Activated CD8-positive, alpha-beta memory T cell treated with anti-CD3 and anti-CD28 coated beads, Interleukin-2, amount 10 ng/mL, durations not matched to agents 7 days and 5 days (primary cell): ENCODE data around the gene ACHE. TPM values are rescaled to one million over a fixed set of nuclear protein-coding genes. Genes with fewer than 3 reads are reported as not detected.

ENCODE experiments used
- ATAC-seq: fragments of 150-1000 bp; cut with Tn5 transposase; one replicate; pipeline ENCODE4 v1.10.0; 2021; ENCODE audit warnings: moderate library complexity
- CTCF ChIA-PET: fragments of 350-600 bp; sonication (Branson Sonifier 250); formaldehyde crosslinking; loops from one replicate; lab custom pipeline; 2021; ENCODE audit warnings: antibody characterized with exemption; lab: Charles Lee
- DNase-seq: peaks from one replicate; pipeline ENCODE4 v3.0.0-alpha.2; 2020
- H3K27ac Mint-ChIP-seq: one replicate; pipeline ENCODE4 v1.8.0; 2021; ENCODE audit warnings: mild to moderate bottlenecking, mixed read lengths
- H3K27me3 Mint-ChIP-seq: one replicate; pipeline ENCODE4 v1.8.0; 2021; ENCODE audit warnings: mixed read lengths
- H3K36me3 Mint-ChIP-seq: one replicate; pipeline ENCODE4 v1.8.0; 2021; ENCODE audit warnings: mild to moderate bottlenecking, mixed read lengths
- H3K4me1 Mint-ChIP-seq: one replicate; pipeline ENCODE4 v1.8.0; 2021; ENCODE audit warnings: mixed read lengths
- H3K4me3 Mint-ChIP-seq: one replicate; pipeline ENCODE4 v1.8.0; 2021; ENCODE audit warnings: mild to moderate bottlenecking, moderate library complexity, mixed read lengths
- H3K9me3 Mint-ChIP-seq: one replicate; pipeline ENCODE4 v1.8.0; 2022; ENCODE audit warnings: low read depth, mixed read lengths
- total RNA-seq, 2 experiments: library from RNA; stranded (reverse); gene quantifications; one replicate each; pipeline ENCODE4 v1.2.3, GENCODE V29; 2021

Gene ACHE
- total RNA-seq, 2 experiments from 2014 or later, result 0.23 TPM; not detected in 1

DNA sequence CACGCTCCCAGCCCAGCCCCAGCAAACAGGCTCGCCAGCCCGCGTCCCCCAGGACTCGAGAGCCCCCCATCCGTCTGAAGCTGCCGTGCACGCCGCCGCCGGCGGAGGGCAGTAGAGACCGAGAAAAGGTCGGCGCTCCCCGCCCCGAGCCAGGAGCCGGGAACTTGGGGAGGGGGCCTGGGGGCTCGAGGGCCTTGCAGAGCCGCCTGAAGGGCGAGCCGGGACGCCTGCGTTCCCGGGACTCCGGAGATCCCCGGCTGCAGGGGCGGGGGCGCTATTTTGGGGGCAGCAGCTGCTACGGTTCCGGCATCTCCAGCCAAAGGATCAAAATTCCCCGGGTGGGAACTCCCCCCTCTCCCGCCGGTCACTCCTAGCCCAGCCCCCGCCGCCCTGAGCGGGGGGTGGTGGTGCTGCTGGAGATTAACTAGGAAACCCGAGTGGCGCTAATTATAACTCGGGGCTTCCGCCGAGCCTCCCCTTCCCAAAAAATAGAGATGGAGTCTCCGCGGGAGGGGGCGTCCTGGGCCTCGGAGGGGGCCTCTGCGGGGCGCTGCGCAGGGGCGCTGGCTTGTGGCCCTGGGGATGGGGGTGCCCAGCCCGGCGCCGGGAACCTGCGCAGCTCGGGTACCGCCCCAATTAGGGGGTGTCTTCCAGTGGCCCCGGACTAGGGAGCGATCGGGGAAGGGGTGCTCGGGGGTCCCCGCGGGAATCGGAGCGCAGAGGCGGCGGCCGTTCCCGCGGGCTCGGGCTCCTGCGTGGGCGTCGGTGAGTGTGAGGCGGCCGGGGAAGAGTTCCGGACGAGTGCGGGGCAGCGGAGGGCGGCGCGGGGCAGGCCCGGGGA, 608 bp downstream of the ACHE start:
- H3K4me1 Mint-ChIP-seq, result peaks cover 19% of the 10 kb centered on the region
- H3K36me3 Mint-ChIP-seq, result no peaks in the 10 kb centered on the region
- H3K27ac Mint-ChIP-seq, result no peak overlapping the region
- H3K9me3 Mint-ChIP-seq, result no peaks in the 10 kb centered on the region
- no peak overlapping the region for H3K4me3 Mint-ChIP-seq
- DNase-seq (peak; percentile 64), ATAC-seq (no peak)
- H3K27me3 Mint-ChIP-seq, result peaks cover 51% of the 10 kb centered on the region
- CTCF ChIA-PET, result interaction anchor here (0.7 to 2.3 kb wide), 14 partner anchors 8 to 278 kb away, joined by 3 to 18 read pairs (median 4); partner anchors contain the start of genes POP7, SRRT and TRIM56

DNA sequence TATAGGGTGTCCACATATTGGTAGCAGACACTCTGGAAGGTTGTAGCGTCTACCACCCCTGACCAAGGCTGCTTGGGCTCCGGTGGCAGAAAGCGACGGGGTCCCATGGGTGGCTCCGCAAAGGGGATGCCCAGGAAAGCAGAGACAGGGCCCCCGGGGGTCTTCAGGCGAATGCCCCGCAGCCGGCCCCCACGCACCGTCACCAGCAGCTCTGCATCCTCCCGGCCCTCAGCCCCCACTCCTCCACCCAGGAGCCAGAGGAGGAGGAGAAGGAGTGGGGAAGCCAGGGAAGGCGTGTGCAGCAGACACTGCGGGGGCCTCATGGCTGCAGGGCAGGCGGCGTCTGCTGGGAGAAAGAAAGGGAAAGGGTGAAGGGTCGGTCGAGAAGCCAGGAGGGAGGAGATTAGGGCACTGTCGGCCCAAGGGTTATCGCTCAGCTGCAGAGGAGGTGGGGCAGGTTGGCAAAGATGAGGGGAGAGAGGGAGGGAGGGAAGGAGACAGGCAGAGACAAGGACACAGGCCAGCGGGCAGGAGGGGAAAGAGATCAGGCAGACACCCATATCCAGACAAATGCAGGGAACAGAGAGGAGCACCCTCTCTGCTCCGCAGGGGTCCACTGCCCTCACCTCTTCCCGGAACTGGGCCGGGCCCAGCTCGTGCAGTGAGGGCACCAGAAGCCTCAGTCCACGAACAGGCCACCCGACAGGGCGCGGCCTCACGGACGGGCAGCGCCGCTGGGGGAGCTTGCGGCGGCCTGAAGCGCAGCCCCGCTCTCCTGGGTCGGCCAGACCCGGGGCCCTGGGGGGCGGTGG, 1.6 kb downstream of the ACHE start:
- Mint-ChIP-seq H3K9me3 (no peaks in the 10 kb centered on the region), H3K27ac (no peak overlapping the region), H3K27me3 (peaks cover 48% of the 10 kb centered on the region), H3K4me3 (no peak overlapping the region), H3K36me3 (no peaks in the 10 kb centered on the region), H3K4me1 (peaks cover 20% of the 10 kb centered on the region)
- DNase-seq (no peak), ATAC-seq (no peak)
- CTCF ChIA-PET, result interaction anchor here (0.7 to 2.3 kb wide), 13 partner anchors 9 to 279 kb away, joined by 3 to 18 read pairs (median 4); partner anchors contain the start of genes POP7, SRRT and TRIM56

DNA sequence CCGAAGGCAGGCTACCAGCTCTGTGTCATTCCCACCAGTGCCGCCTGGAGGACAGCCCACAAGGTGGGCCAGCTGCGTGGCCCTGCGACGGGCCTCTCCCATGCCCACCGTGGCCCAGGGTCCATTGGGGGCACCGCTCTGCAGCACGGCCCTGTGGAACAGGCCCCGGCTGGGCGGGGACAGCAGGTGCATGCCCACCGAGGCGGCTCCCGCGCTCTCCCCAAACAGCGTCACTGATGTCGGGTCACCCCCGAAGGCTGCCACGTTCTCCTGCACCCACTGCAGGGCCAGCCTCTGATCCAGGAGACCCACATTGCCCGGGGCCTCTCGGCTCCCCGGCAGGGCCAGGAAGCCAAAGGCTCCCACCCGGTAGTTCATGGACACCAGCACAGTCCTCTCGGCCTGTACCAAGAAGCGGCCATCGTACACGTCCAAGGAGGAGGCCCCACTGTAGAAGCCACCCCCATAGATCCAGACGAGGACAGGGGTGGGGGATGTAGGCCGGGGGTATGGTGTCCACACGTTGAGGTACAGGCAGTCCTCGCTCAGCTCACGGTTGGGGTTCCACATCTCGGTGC, 2.3 kb downstream of the ACHE start:
- Mint-ChIP-seq H3K4me1 (peaks cover 24% of the 10 kb centered on the region), H3K9me3 (no peaks in the 10 kb centered on the region), H3K27me3 (peaks cover 48% of the 10 kb centered on the region), H3K4me3 (no peak overlapping the region), H3K36me3 (peaks cover 2% of the 10 kb centered on the region), H3K27ac (no peak overlapping the region)
- DNase-seq (no peak), ATAC-seq (no peak)
- CTCF ChIA-PET, result interaction anchor here (1.5 to 1.7 kb wide), 2 partner anchors 12 to 188 kb away, joined by 3 to 5 read pairs; partner anchors contain the start of gene POP7

DNA sequence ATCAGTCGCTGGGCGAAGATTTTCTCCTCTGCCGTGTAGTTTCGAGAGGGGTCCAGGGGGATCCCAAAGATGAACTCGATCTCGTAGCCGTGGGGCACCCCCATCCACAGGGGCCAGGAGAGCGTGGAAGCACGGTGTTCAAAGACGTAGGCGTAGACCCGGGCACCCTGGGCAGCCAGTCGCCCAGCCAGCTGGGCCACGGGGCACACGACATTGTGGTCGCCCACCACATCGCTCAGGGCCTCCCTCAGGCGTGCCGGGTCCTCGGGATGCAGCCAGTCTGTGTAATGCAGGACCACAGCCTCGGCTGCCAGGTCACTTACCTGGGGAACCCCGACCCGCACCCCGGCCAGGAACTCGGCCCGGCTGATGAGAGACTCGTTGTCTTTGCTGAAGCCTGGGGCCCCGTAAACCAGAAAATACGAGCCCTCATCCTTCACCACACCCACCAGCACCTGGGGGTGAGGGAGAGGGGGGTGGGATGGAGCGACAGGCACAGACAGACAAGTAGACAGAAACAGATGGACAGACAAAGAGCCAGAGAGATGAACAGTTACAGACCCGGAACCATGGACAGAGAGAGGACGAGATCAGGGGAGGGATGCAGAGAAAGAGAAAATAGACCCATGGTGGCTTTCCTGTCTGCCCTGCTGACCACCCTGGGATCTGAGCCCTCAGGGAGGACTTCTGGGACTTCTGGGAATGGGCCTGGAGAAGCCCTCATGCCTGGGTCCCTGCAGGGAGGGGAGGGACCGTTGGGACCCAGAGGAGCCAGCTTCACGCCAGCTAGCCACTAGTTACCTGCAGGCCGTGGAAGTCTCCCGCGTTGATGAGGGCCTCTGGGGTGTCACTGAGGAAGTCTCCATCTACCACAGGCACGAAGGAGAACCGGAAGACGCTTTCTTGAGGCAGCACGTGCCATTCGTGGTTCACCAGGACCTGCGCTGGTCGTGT, 3.0 kb downstream of the ACHE start:
- ATAC-seq, result no peak
- peaks cover 40% of the 10 kb centered on the region for H3K27me3 Mint-ChIP-seq
- peaks cover 31% of the 10 kb centered on the region for H3K4me1 Mint-ChIP-seq
- H3K9me3 Mint-ChIP-seq, result no peaks in the 10 kb centered on the region
- no peak overlapping the region for H3K4me3 Mint-ChIP-seq
- DNase-seq, result no peak
- peaks cover 10% of the 10 kb centered on the region for H3K36me3 Mint-ChIP-seq
- H3K27ac Mint-ChIP-seq, result no peak overlapping the region
- CTCF ChIA-PET, result no interaction called here

DNA sequence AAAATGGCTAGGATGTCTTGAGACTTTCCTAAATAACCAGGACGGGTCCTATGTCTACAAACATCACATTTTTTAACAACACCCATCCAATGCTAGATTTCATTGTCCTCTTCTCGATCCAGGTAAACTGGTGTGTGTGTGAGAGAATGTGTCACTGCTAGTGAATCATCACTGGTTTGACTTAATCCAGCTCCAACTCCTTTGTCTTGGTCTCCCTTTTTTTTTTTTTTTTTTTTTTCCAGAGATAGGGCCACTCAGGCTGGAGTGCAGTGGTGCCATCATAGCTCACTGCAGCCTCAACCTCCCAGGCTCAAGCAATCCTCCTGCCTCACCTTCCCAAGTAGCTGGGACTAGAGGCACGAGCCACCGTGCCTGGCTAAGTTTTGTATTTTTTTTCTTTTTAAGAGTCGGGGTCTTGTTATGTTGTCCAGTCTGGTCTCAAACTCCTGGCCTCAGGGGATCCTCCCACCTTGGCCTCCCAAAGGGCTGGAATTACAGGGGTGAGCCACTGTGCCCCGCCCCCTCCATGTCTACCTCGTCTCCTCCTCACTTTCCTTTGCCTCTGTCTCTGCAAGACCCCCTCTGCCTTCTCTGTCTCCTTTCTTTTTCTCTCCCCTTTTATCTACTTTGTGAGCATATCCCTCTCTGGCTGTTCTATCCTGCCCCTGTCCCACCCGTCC, 4.0 kb downstream of the ACHE start:
- ATAC-seq (no peak), DNase-seq (no peak)
- CTCF ChIA-PET, result interaction anchor here (0.6 to 1.4 kb wide), 4 partner anchors 35 to 391 kb away, joined by 3 to 4 read pairs (median 3); partner anchors contain the start of gene TRIM56
- peaks cover 34% of the 10 kb centered on the region for H3K27me3 Mint-ChIP-seq
- peak overlapping the region; percentile 6 for H3K27ac Mint-ChIP-seq
- H3K9me3 Mint-ChIP-seq, result no peaks in the 10 kb centered on the region
- peaks cover 41% of the 10 kb centered on the region for H3K4me1 Mint-ChIP-seq
- H3K4me3 Mint-ChIP-seq, result peak overlapping the region; percentile 29
- peaks cover 19% of the 10 kb centered on the region for H3K36me3 Mint-ChIP-seq

DNA sequence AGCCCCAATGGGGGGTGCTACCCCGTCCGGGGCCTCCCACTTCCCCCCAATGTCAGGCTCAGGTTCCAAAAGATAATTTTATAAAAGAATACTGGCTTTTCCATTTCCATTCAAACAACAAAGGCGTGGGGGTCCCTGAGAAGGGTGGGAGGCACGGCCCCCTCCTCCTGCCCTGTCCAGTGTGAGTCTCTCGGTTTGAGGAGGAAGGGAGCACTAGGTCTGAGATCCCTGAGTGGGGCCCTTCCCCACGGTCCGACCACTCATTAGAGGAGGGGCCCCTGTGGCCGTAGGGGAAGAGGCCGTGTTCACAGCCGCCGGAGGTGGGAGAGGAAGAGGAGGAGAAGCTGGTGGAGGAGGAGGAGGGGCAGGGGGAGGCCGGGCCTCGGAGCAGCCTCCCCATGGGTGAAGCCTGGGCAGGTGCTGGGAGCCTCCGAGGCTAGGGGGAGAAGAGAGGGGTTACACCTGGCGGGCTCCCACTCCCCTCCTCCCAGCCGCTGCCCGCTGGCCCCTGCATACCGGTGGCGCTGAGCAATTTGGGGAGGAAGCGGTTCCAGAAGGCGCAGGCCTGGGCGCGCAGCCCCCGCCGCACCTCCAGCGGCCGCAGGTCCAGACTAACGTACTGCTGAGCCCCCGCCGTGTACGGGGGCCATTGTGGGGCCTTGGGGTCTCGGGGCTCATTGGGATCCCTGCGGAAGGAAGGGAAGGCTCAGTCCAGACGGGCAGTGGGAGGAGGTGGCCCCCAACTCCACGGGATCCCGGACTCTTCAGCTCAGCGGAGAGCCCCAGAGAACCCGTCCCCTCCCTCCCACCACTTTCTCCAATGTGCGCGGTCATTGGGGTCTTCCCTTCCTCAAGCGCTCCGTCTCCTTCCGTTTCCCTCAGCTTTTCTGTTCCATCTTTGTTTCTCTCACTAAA, 4.8 kb downstream of the ACHE start:
- CTCF ChIA-PET, result interaction anchor here (0.6 to 5.4 kb wide), 9 partner anchors 14 to 392 kb away, joined by 3 to 44 read pairs (median 3); partner anchors contain the start of genes SRRT and TRIM56
- Mint-ChIP-seq H3K4me3 (peak overlapping the region; percentile 77), H3K4me1 (peaks cover 41% of the 10 kb centered on the region), H3K9me3 (no peaks in the 10 kb centered on the region), H3K27ac (peak overlapping the region; percentile 6), H3K27me3 (peaks cover 28% of the 10 kb centered on the region), H3K36me3 (peaks cover 26% of the 10 kb centered on the region)
- DNase-seq, result no peak
- no peak for ATAC-seq

DNA sequence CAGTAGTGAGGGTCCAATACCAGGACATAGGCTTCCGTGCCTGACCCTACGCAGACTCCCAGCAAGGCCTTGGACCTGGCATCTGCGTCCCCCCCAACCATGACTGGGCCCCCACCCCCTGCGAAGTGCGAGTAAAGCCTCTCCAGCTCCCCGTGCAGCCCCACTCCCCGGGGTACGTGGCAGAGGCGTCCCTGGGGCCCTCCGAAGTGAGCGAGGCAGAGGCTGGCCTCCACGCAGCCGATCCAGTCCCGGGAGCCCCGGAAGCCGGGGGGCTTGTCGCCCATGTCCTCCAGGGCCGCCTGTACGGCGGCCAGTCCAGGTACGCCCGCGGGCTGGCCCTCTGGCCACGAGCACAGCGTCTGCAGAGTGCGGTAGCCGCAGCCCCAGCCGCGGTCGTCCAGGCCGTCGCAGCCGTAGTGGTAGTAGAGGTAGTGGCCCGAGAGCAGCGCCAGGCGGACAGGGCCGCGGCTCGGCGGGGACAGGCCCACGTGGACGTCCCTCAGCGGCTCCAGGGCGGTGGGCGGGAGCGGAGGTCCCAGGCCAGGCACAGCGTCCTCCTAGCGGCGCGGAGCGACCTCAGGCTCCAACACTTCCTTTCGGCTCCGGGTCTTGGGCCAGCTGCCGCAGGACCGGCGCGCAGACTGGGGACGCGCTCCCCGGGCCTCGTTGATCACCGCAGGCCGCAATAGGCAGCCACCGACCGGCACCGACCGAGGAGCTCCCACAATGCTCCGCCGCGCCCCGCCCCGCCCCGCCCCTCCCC, 6.5 kb downstream of the ACHE start, which contains the start of gene UFSP1:
UFSP1 (minus strand) TSS at position 728 of the 763 bp plus-strand sequence; CDS start at position 284, 444 bp downstream.
- Mint-ChIP-seq H3K27ac (peak within 1 kb of the TSS; percentile 94), H3K36me3 (peaks cover 41% of the 10 kb centered on the region), H3K27me3 (peaks cover 25% of the 10 kb centered on the region), H3K9me3 (no peaks in the 10 kb centered on the region), H3K4me1 (peaks cover 52% of the 10 kb centered on the region), H3K4me3 (peak within 1 kb of the TSS; percentile 77)
- no peak for DNase-seq
- ATAC-seq, result peak; percentile 48
- CTCF ChIA-PET, result interaction anchor here (0.5 to 5.4 kb wide), 15 partner anchors 10 to 549 kb away, joined by 3 to 44 read pairs (median 4); partner anchors contain the start of genes POP7, SLC12A9, SRRT and TRIM56

DNA sequence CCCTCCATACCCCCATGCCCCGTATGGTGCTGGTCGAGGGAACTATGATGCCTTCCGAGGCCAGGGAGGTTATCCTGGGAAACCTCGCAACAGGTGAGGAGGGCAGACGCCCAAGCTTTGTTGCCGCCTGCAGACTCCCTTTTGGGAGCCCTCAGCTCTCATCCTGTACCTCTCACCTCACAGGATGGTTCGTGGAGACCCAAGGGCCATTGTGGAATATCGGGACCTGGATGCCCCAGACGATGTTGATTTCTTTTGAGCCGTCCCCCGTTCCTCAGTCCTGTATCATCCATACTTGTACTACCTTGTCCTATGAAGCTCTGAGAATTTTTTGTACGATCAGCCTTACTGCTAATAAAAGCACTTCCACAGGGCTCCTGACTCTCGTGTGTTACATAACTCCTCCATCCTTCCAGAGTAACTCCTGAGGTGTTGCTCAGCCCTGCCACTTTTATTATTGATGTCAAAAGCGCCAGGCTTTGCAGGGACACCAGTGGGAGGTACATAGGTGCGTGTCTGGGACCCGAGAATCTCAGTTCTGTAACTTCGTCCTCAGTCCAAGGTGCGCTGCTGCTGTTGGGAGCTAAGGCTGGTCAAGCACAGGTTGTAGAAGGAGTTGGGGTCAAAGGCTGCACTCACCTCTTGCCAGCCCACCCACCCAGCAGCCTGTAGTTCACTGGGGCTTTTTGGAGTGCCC, 7.2 kb downstream of the ACHE start:
- Mint-ChIP-seq H3K4me1 (peaks cover 59% of the 10 kb centered on the region), H3K27ac (peak overlapping the region; percentile 94), H3K36me3 (peaks cover 45% of the 10 kb centered on the region), H3K4me3 (peak overlapping the region; percentile 77), H3K9me3 (no peaks in the 10 kb centered on the region), H3K27me3 (peaks cover 19% of the 10 kb centered on the region)
- ATAC-seq, result no peak
- CTCF ChIA-PET, result interaction anchor here (0.8 to 5.4 kb wide), 4 partner anchors 11 to 256 kb away, joined by 3 to 44 read pairs (median 8); partner anchors contain the start of genes SLC12A9 and SRRT
- no peak for DNase-seq

DNA sequence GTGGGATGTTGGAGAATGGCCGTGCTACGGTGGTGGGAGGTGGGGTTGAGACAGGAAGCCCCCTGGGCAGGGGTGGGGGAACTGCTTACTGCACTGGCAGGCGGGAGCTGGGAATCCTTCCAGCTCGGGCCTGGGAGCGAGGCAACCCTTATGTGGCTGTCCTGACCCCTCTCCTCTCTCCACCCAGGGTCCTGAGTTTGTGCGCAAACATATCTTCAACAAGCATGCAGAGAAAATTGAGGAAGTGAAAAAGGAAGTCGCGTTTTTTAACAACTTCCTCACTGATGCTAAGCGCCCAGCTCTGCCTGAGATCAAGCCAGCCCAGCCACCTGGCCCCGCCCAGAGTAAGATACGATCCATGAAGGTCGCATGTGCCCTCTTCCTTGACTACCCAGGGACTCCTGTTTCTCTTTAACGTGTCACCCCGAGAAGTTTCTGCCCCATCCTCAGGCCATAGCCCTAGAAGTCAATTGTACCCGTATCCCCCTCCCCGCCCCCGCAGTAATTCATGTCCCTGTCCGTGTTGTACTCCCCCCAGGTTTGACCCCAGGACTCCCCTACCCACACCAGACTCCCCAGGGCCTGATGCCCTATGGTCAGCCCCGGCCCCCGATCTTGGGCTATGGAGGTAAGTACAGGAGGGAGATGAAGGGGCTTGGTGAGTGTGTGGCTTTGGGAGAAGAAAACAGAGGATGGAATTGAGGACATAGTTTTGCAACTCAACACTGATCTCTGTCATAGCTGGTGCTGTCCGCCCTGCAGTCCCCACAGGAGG, 8.0 kb downstream of the ACHE start:
- peak; percentile 40 for ATAC-seq

More for the DNA sequence above, 8.0 kb downstream of the ACHE start:
- H3K4me3 Mint-ChIP-seq, result peak overlapping the region; percentile 77
- CTCF ChIA-PET, result interaction anchor here (0.7 to 5.4 kb wide), 8 partner anchors 11 to 320 kb away, joined by 3 to 44 read pairs (median 4); partner anchors contain the start of genes POP7, SLC12A9 and SRRT
- peak; percentile 85 for DNase-seq
- no peaks in the 10 kb centered on the region for H3K9me3 Mint-ChIP-seq
- H3K36me3 Mint-ChIP-seq, result peaks cover 51% of the 10 kb centered on the region
- peaks cover 61% of the 10 kb centered on the region for H3K4me1 Mint-ChIP-seq
- H3K27me3 Mint-ChIP-seq, result peaks cover 15% of the 10 kb centered on the region
- H3K27ac Mint-ChIP-seq, result peak overlapping the region; percentile 94
